HG02870 (cell line): ENCODE measurements around the gene CYLD.

ENCODE experiments used
- ATAC-seq: cut with Tn5 transposase; IDR thresholded peaks from one replicate; pipeline ENCODE4 v1.9.1; 2021; ENCODE audit warnings: mild to moderate bottlenecking, moderate library complexity; ENCODE audit not compliant: unreplicated experiment

The CYLD gene

DNA sequence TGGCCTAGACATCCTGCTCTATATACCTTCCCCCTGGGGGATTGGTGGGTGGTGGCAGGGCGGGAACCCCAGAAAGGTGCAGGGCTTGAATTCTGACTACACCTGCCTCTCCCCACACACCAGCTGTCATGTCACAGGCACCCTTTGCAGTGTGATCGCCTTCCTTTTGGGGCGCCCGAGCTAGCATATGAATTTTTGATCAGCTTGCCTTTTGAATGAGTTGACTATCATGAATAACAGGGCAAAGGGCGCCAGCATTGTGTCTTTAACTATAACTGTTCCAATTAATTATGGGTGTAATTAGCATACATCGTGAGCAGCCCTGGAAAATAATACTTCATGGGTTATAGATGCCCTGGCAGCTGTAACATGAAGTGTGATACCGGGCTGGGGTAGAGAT, 72.7 kb downstream of the CYLD start:
- ATAC-seq: no peak

DNA sequence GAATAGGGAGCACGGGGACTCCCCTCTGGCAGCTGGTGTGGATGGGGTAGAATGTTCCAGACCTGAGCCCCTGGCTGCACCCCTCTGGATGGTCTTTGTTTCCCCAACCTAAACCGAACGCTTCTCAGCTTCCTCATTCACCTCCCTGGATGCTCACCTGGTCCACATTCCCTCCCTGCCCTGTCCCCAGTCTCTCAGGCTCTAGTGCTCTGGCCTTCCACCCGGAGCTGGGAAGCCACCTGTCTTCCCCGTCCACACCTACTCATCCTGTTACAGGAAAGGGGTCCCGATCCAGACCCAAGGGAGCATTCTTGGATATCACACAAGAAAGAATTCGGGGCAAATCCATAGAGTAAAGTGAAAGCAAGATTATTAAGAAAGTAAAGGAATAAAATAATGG, 73.5 kb downstream of the CYLD start:
- ATAC-seq: no peak

DNA sequence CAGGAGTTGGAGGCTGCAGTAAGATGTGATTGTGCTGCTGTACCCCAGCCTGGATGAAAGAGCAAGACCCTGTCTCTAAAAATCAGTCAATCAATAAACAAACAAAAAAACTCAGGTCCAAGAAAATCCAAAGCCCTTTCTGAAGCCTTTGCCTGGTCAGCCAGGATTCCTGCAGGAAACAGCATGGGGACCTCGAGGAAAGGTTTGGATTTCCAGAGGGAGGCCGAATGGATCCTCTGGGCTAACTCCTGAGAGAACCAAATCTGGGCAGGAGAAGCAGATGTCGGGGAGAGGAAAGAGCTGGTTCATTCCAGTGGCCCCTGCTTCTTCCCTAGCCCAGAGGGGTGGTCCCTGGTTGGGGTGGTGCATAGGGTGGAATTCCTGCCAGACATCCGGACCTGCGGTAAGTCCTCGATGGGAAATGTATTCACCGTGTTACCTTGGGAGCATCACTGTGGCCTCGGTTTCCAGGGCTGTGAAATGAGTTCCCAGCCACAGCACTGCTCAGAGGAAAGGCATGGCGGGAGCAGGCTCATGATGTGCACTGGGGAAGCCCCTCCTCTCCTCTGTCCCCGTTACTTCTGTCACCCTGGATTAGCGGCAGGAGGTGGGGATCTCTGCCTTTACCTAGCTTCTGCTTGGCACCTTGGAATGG, 75.1 kb downstream of the CYLD start:
- ATAC-seq: no peak

DNA sequence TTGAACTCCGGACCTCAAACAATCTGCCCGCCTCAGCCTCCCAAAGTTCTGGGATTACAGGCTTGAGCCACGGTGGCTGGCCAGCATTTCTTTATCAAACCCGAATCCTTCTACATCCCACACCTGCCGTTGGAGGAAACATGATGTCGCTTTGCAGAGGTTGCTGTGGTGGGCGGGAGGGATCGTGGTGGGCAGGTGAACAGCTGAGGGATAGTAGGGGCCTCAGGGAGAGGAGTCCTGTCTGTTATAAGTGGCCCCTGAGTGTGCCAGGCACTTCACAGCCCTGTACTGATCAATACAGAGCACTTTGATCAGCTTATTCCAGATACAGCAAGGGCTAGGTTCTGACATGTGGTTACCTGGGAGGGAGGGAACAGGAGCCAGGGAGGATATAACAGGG, 76.5 kb downstream of the CYLD start:
- ATAC-seq: no peak

DNA sequence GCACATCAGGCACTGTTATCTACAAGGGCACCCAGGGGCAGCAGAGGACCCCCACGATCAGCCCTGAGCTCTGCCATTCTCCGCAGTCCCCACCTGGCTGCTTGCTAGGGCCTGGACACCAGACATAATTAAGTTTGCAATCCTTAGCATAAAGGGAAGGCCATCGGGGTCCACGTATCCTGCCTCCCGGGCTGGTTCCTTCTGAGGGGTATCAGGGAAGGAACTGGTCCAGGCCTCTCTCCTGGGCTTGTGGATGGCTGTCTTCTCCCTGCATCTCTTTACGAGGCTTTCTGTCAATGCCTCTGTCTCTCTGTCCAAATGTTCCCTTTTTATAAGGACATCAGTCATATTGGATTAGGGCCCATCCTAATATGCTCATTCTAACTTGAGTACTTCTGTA, 77.8 kb downstream of the CYLD start:
- no peak for ATAC-seq

DNA sequence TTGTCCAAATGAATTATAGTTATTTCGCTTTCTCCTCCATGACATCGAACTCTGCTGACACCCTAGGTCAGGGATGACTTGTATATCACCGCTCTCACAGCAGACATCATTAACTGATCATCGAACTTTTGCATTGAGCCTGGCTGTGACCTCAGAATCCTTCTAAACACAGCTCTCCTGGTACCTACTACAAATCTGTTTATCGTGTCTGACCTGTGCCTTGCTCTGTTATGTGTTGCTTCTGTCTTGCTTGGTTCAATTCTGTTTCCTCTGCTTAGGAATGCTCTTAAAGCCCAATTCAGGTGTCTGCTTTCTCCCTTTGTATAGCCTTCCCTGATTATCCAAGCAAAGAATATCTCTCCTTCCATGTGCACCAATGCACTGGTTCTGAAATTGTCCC, 78.3 kb downstream of the CYLD start:
- ATAC-seq: no peak

DNA sequence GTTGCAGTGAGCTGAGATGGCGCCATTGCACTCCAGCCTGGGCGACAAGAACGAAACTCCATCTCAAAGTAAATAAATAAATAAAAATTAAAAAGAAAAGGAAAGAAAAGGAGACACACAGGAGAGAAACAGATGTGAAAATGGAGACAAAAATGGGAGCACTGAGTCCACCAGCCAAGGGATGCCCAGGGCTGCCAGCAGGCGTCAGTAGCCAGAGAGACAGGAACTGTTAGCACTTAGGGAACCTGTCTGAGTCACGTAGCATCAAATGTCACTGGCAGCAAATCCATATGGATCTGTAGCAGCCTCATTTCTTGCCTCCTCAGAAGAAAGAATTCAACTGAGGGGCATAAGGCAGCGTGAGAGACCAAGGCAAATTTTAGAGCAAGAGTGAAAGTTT, 79.7 kb downstream of the CYLD start:
- ATAC-seq: no peak

DNA sequence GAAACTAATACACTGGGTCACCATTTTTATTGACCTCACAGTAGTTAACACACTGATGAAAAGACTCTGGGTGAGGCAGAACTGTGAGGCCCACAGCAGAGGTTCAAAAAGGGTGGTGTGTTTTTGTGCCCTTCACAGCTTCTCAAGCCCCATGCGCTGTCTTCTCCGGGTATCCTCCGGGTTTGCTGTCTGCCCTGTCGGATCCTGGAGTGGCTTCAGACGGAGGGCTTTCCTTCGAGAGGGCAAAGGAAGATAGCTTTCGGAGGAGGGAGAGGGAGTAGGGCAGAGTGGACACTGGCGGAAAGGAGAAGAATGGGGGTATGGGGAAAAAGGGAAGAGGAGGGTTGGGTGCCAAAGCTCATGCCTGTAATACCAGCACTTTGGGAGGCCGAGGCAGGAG, 80.8 kb downstream of the CYLD start:
- ATAC-seq: no peak

DNA sequence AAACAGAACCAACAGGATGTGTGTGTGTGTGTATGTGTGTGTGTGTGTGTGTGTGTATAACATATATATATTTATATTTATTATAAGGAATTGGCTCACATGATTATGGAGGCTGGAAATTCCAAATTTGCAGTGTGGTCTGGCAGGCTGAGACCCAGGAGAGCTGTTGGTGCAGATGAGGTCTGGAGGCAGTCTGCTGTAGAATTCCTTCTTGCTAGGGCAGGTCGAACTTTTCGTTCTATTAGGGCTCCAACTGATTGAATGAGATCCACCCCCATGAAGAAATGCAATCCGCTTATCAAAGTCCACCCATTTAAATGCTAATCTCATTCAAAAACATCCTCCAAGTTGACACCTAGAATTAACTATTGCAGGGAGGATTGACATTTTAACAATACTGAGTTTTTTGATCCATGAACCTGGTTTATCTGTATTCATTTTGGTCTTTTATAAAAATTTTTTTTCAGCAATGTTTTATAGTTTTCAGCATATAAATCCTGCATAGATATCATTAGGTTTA, 85.0 kb downstream of the CYLD start:
- no peak for ATAC-seq

DNA sequence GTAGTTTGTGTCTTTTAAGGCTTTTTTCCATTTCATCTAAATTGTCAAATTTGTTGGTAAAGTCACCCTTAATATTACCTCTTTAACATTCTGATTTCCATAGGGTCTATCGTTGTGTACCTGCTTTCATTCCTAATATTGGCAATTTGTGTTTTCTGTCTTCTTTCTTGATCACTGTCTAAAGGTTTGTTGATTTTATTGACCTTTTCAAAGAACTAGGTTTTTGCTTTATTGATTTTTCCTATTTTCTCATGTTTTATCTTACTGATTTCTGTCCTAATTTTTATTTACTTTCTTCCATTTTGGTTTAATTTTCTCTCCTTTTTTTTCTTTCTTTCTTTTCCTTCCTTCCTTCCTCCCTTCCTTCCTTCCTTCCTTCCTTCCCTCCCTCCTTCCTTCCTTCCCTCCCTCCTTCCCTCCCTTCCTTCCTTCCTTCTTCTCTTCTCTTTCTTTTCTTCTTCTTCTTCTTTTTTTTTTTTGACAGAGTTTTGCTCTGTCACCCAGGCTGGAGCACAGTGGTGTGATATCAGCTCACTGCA, 86.3 kb downstream of the CYLD start:
- ATAC-seq: no peak

DNA sequence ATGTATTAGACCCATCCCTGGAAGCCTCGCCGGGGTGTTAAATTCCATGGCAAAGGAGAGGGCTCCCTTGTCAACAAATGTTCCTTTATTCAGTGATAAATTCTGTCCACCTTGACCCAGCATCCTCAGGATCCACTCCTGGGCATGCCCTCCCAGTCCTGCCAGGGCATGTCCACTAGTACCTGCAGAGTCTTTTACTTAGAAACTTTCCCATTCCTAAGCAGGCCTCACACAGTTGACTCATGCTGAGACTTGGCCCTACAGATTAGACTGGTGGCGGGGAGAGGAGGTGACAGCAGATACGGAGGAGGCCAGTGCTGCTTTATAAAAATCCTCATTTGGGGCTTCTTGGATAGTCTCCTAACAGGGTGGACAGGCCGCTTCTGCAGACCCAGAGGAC, 88.8 kb downstream of the CYLD start:
- no peak for ATAC-seq

DNA sequence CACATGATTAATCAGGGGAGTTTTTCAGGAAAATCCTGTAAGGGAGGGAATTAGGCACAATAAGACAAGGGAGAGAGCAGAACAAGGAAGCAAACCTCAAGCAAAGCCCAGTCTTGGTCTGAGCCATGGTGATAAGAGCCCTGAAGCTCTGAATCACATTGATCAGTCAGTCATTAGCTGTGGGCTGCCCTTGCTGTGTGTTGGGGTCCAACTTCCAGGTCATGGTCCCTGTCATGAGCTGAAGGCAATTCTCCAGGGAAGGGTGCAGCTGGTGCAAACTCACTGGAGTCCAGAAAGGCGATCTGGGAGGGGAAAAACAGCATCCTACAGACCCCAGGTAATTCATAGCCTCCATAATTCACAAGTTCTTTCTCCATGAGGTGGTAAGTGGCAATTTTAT, 89.9 kb downstream of the CYLD start:
- ATAC-seq: no peak

DNA sequence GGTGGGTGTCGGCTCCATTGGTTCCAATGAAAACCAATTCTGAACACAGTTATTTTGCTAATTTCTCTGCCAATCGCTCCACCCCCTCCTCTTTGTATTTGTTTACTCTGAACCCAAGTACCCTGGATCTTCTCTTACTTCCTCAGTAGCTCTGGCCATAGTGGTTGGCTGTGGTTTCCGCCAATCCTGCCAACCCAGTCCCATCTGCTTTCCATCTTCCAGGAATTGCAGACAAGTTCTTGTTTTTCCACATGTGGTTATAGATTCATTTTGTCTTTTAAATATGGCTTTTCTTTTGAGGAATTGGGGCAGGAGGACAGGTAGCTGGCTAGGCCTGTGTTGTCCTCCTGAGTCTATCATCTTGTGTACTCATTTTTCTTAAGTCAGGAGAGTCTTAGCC, 92.0 kb downstream of the CYLD start:
- ATAC-seq: no peak

DNA sequence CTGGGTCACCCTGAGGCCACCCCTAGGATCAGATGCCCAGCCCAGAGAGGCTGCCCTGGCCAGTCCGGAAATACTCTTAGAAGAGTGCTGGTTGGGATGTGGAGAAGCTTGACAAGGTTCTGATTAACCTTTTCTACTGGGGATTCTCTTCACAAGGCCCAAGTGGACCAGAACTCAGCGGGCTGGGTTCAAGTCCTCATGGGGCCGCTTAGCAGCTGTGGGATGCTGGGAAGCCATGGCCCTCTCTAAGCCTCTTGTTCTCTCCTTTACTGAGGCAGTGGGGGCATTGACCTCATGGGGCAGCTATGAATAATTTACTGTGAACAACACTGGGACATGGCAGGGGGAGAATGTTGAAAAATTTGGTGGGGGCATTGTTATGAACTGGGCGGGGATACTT, 92.8 kb downstream of the CYLD start:
- no peak for ATAC-seq

DNA sequence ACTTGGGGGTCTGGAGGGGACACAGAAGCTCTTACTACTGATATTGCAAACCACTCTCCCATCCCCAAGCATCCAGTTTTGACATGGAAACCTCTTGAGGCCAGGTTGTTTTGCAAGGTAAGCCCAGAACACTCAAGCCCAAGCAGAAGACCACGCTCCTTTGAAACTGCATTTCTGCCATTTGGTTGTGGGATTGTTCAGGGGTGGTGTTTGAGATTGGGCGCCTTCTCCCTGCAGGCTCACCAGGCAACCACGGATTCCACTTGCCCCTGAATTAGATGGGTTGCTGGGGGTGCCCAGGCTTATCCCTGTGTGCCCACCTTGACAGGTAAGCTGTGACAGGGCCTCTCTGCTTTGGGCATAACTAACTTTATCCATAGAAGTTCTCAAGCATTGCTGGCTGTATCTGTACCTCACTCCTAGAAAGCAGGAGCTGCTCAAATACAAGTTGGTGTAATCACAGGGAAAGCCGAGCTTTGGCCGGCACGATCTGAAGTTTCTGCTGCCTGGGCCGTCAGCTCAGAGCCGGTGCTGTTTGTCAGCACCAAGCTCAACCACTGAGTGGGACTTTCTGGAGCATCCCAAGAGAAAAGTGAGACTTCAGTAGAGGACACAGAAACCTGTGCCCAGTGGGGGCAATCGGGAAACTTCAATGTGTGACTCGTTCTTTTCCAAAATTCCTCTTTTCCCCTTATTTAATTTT, 93.6 kb downstream of the CYLD start:
- ATAC-seq: no peak

DNA sequence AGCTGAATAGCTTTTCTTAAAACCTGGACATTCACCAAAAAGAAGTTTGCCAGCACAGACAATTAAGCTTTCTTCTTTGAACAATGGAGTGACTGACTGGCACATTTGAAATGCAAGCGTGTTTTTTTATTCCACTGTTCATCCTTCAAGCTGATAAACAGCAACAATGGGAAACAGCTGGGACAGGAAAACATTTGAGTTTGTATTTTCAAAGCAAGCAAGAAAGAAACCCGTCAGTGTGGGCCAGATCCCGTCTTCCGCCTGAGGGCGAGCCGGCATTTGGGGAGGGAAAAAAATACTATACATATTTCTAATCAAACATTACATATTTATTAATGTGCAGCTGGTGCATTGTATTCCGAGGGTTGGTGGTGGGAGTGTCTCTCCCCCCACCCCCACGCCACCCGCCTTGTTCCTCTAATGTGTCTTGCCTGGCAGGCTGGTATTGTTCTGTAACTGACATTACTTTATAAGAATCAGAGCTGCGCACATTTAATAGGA, 94.3 kb downstream of the CYLD start:
- no peak for ATAC-seq

DNA sequence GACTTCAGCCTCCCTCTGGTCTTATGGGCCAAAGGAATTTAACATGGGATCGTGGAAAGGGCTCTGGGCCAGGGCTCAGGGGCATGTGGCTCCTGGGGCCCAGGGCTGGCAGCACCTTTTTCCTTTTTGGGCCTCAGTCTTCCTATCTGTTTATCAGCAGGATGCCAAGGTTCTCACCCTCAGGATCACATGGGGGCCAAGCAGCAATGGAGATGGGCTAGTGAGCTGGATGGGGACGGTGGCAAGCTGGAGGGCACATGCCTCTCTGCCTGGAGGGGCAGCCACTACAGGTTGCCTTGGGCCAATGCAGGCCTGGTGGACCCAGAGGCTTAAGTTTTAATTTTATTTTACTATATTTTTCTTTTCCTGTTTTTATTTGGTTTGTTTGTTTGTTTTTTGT, 95.4 kb downstream of the CYLD start:
- ATAC-seq: no peak

DNA sequence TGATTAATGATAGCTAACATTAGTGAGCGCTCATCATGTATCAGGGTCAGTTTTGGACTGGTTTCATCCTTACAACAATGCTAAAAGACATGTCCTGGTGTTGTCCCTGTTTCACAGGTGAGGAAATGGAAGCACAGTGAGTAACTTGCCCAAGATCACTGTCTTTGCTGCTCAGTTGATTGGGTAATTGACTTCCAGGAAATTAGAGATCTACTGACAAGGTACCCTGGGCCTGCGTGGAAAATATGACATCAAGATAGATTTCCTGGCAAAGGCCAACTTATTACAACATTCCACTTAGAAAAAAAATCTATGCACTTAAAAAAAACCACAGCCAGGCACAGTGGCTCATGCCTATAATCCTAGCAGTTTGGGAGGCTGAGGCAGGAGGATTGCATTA, 96.3 kb downstream of the CYLD start:
- ATAC-seq: no peak

DNA sequence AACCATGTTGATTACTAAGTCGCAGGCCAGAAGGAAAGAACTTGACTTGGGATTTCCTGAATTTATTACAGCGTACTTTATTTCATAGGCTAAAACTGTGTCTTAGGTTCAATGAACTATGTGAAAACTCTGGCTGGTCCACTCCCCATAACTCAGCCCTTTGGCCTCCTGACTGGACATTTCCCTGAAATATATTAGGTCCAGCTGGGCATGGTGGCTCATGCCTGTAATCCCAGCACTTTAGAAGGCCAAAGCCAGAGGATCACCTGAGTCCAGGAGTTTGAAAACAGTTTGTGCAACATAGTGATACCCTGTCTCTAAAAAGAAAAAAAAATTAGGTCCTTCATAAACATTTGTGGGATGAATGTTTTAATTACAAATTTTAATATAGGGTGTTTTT, 97.0 kb downstream of the CYLD start:
- ATAC-seq: no peak

DNA sequence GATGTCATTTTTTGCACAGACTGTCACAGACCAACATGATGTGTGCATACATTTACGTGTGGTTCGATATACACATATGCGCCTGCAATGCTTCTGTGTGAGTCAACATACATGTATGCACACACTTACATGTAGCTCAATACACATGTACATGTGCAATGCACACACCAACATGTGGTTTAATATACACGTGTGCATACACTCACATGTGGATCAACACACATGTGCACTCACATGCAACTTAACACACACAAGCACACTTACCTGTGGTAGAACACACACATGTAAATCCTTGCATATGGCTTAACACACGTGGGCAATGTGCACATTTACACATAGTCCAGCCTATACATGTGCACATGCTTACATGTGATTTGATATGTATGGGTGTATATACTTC, 97.5 kb downstream of the CYLD start:
- no peak for ATAC-seq

DNA sequence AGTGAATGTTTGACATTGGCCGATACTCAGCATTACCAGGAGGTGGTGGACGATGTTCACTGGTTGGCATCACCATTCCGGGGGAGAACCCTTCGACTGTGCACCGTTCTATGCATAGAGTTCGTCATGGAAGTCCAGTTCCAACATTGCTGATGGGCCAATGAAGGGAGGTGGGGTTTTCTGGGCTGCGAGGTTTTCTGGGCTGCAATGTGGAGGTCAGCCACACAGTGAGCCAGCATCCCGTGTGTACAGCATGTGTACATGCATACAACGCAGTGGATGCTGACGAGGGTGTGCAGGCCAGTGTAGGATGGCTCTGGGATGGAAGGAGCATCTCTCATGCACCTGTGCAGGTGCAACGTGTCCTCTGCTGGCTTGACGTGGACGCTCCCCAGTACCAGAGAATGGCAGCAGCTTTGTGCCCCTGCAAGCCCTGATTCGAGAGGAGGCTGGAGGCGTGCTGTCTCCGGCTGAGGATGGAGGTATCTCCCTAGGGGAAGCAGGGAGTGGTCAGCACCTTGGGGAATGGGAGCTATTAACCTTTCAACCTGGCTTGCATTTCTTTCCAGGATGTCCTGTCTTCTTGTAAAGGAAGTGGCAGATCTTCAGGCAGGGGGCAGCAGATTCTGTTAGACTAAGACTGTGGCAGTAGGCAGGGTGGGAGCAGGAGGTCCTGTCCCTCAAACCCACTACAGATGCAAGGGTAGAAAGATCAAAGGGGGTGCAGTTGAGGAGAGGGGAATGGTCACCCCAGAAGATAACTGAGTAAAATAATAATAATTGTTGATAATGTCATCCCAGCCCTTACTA, 98.2 kb downstream of the CYLD start:
- no peak for ATAC-seq
